A172 (cell line): ENCODE data around the gene RCC2. TPM values are rescaled to one million over a fixed set of nuclear protein-coding genes. Genes with fewer than 3 reads are reported as not detected.

ENCODE experiments used
- DNase-seq: peaks from one replicate; pipeline ENCODE4 v3.0.0-alpha.2; 2015; ENCODE audit warnings: low spot score
- total RNA-seq: library from RNA; depleted of rRNA; stranded (reverse); fragments of >200 nt; shearing (Covaris generic); gene quantifications from 2 replicates; pipeline ENCODE4 v1.2.3, GENCODE V29; 2014; rRNA removed

Gene RCC2
- total RNA-seq, 1 experiment from 2014 or later = 37.6 TPM

GRCh38 chr1:17375651-17376050 is 63.8 kb downstream of the RCC2 start:
- DNase-seq = no peak

- DNase-seq = no peak
Measured at GRCh38 chr1:17372955-17373354, 66.5 kb downstream of the RCC2 start.

- DNase-seq = no peak
Measured at GRCh38 chr1:17371896-17372295, 67.6 kb downstream of the RCC2 start, which contains the start of gene PADI6. TSS of gene PADI6 (plus strand) at chr1:17372196. CDS start at chr1:17372246, 50 bp downstream.

GRCh38 chr1:17370618-17371017 is 68.9 kb downstream of the RCC2 start:
- DNase-seq = no peak

DNA sequence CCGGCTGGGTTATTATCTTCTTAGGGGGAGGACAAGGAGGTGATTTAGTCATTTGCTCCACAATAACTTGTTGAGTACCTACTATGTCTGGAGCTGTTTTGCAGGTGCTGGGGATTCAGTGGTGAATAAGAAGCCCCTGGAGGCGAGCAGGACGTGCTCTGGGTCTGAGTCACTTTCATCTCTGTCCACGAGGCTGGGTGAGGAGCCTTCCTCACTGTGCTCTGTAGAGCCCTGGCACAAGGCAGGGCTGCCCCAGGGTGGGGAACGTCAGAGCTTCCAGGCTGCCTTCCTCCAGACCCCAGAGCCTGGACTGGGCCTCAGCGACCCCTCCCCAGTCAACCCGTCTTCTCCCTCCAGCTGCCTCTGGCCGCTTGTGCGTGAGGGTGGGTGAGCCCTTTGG is 70.0 kb downstream of the RCC2 start:
- peak; percentile 70 for DNase-seq

GRCh38 chr1:17365293-17365692 is 74.2 kb downstream of the RCC2 start:
- DNase-seq = no peak

DNA sequence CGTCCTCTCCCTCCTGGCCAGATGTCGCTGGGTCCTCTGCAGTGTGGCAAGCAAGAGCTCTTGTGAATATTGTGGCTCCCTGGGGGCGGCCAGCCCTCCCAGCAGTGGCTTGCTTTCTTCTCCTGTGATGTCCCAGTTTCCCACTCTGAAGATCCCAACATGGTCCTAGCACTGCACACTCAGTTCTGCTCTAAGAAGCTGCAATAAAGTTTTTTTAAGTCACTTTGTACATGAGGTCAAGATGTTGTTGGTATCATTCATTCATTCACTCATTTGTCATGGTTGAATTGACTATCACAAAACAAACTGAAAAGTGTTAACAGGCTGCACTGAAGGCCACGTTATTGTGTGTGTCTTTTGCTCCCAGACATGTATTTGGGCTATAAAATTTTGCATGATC is 75.7 kb downstream of the RCC2 start:
- DNase-seq = no peak

GRCh38 chr1:17363351-17363750 is 76.1 kb downstream of the RCC2 start:
- no peak for DNase-seq

- DNase-seq = no peak
Measured at GRCh38 chr1:17361687-17362086, 77.8 kb downstream of the RCC2 start.

GRCh38 chr1:17360272-17360956 is 79.1 kb downstream of the RCC2 start:
- no peak for DNase-seq

DNA sequence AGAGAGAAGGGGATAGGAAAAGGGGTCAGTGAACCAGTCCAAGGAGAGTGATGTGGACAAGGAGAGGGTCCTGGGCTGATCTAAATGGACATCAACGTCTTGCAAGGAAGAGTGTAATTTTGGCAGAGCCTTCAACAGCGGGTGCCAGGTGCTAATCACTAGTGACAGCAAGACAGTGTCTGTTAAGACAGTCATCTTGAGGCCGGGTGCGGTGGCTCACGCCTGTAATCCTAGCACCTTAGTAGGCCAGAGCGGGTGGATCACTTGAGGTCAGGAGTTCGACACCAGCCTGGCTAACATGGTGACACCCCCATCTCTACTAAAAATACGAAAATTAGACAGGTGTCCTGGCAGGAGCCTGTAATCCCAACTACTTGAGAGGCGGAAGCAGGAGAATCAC is 79.7 kb downstream of the RCC2 start:
- DNase-seq = no peak

DNA sequence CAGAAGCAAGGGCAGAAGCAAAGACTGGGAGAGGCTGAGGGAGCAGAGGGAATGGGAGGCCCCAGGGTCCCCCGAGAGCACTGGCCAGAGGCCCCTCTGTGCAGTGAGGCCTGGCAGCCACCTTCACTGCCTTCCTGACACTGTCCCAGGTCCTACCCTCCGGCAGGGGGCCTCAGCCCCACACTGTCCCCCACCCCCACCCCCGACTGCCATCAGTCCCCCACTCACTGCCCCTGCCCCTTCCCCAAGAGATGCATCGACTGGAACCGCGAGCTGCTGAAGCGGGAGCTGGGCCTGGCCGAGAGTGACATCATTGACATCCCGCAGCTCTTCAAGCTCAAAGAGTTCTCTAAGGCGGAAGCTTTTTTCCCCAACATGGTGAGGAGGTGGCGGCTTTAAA is 80.4 kb downstream of the RCC2 start:
- DNase-seq = no peak

DNA sequence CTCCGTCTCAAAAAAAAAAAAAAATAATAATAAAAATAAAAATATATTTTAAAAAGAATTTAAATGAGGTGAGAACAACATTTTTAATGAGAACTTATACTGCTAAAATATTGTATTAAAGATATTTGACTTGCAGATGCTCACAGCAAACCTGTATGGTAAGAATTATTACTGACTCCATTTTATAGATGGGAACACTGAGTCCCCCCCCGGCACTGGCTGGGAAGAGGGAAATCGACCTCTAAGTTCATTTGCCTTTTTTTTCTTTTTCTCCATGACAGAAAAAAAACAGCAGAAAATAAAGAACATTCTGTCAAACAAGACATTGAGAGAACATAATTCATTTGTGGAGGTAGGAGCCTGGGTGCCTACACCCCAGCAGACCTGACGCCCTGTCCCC is 80.9 kb downstream of the RCC2 start:
- no peak for DNase-seq

Other genes with a start within 250 kb of the RCC2 start
- gene PADI1, start 234.5 kb downstream of the RCC2 start, total RNA-seq = 1.7 and 3.5 TPM in 2 replicates
- 2.1 and 5.4 TPM in 2 replicates for gene PADI3, start 190.6 kb downstream of the RCC2 start, total RNA-seq
- gene PADI4, start 131.5 kb downstream of the RCC2 start, total RNA-seq = 0.29 and 0.50 TPM in 2 replicates
- gene PADI6, start 67.5 kb downstream of the RCC2 start, total RNA-seq = not detected in 2 replicates
- 9.2 and 11.0 TPM in 2 replicates for gene ARHGEF10L, start 100.0 kb upstream of the RCC2 start, total RNA-seq